OCI-LY7 (cell line): ENCODE results near the gene FOXO6. TPM values are rescaled to one million over a fixed set of nuclear protein-coding genes. Genes with fewer than 3 reads are reported as not detected.

ENCODE experiments used
- BruUV-seq: library from RNA; stranded (reverse); fragments of 400-500 nt; replicated peaks from 2 replicates; lab custom pipeline; 2021; lab: Mats Ljungman, UMichigan
- CTCF ChIA-PET: fragments of 300-600 bp; sonication (Branson Sonifier 250); formaldehyde crosslinking; loops from one replicate; lab custom pipeline; 2022; ENCODE audit warnings: antibody characterized with exemption; ENCODE audit not compliant: unreplicated experiment; lab: Charles Lee
- POLR2A ChIA-PET: fragments of 300-600 bp; sonication (Branson Sonifier 250); formaldehyde crosslinking; loops from one replicate; lab custom pipeline; 2022; ENCODE audit warnings: antibody characterized with exemption; lab: Charles Lee
- DNase-seq: peaks from one replicate; pipeline ENCODE4 v3.0.0-alpha.2; 2015; ENCODE audit warnings: low spot score
- H2AFZ ChIP-seq: fragments of 200-600 bp; sonication (generic), shearing (Covaris generic); 2 replicates; pipeline ENCODE4 v1.6.1; 2014; ENCODE audit warnings: mild to moderate bottlenecking, antibody characterized with exemption, low read length, moderate library complexity
- H3K27ac ChIP-seq: fragments of 200-600 bp; sonication (generic); 2 replicates; pipeline ENCODE4 v1.5.1; 2014; ENCODE audit warnings: mixed run types, low read depth, mild to moderate bottlenecking, moderate library complexity, low read length, inconsistent platforms; ENCODE audit not compliant: poor library complexity, severe bottlenecking
- H3K36me3 ChIP-seq: fragments of 200-600 bp; sonication (generic); 2 replicates; pipeline ENCODE4 v1.6.1; 2014; ENCODE audit warnings: mild to moderate bottlenecking, antibody characterized with exemption, low read length, moderate library complexity, mixed read lengths; ENCODE audit not compliant: insufficient read depth
- H3K4me1 ChIP-seq: fragments of 200-600 bp; sonication (generic); 2 replicates; pipeline ENCODE4 v1.5.1; 2014; ENCODE audit warnings: mild to moderate bottlenecking, low read length; ENCODE audit not compliant: insufficient read depth, poor library complexity, severe bottlenecking
- H3K4me2 ChIP-seq: fragments of 200-600 bp; sonication (generic); 2 replicates; pipeline ENCODE4 v1.6.1; 2014; ENCODE audit warnings: mild to moderate bottlenecking, low read length
- H3K4me3 ChIP-seq: fragments of 200-600 bp; sonication (generic); 2 replicates; pipeline ENCODE4 v1.5.1; 2014; ENCODE audit warnings: mild to moderate bottlenecking, low read depth, low read length; ENCODE audit not compliant: poor library complexity, severe bottlenecking
- H3K79me2 ChIP-seq: fragments of 200-600 bp; sonication (generic); 2 replicates; pipeline ENCODE4 v1.6.1; 2016; ENCODE audit warnings: low read depth, mild to moderate bottlenecking, low read length, moderate library complexity, mixed read lengths; ENCODE audit not compliant: insufficient read depth
- H3K9me2 ChIP-seq: fragments of 200-600 bp; sonication (generic); 2 replicates; pipeline ENCODE4 v1.6.1; 2016; ENCODE audit warnings: mild to moderate bottlenecking, low read length, mixed read lengths; ENCODE audit not compliant: insufficient read depth
- H3K9me3 ChIP-seq: fragments of 200-600 bp; sonication (generic); 2 replicates; pipeline ENCODE4 v1.6.1; 2014; ENCODE audit warnings: mild to moderate bottlenecking, mixed run types, low read length, mixed read lengths
- H4K20me1 ChIP-seq: fragments of 200-600 bp; sonication (generic); 2 replicates; pipeline ENCODE4 v1.6.1; 2014; ENCODE audit warnings: mild to moderate bottlenecking, antibody characterized with exemption, low read length, moderate library complexity, mixed read lengths; ENCODE audit not compliant: insufficient read depth
- EZH2phosphoT487 ChIP-seq: fragments of 200-600 bp; sonication (generic); IDR thresholded peaks from 2 replicates; pipeline ENCODE4 v1.6.1; 2018; ENCODE audit warnings: low read depth, borderline replicate concordance, mild to moderate bottlenecking, mixed run types, antibody characterized with exemption, low read length, moderate library complexity, mixed read lengths
- intact Hi-C: fragments of 100-400 bp; cut with micrococcal nuclease; formaldehyde crosslinking; loops from one replicate; pipeline ENCODE4 v1.10.0; 2022; ENCODE audit not compliant: unreplicated experiment
- total RNA-seq, 2 experiments: library from RNA; depleted of rRNA in 1 of 2; stranded (reverse); fragments of >200 nt in 1 of 2; shearing (Covaris generic) in 1 of 2; gene quantifications; 2 replicates each; pipeline ENCODE4 v1.2.3, GENCODE V29; 2014 to 2022
- TF ChIP-seq, protein P1 (sequence below): fragments of 200-600 bp; sonication (generic); conservative IDR thresholded peaks from 2 replicates; pipeline ENCODE4 v1.5.1; 2014; ENCODE audit warnings: mild to moderate bottlenecking, antibody characterized with exemption, low read length, moderate library complexity, mixed read lengths

FOXO6 gene
- total RNA-seq, 2 experiments from 2014 or later = not detected

DNA sequence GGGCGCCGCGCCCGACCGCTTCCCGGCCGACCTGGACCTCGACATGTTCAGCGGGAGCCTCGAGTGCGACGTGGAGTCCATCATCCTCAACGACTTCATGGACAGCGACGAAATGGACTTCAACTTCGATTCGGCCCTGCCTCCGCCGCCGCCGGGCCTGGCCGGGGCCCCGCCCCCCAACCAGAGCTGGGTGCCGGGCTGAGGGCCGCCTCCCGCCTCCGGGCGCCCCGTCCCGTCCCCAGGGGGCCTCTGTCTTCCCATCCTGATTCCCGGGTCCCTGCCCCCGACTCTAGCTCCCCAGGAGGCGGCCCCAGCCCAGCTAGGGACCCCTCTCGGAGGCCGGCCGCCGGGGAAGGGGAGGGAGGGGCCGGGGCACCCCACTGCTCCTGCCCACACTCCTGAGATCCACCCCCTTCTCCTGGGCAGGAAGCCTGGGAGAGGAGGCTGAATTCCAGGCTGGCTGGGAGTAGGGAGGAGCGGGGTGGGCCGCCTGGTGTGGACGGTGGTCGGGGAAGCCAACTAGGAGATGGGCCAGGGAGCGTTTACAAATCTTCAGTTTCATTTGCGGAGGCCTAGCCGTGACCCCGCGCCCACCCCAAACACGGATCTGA is 21.4 kb downstream of the FOXO6 start:
- no peaks in the 10 kb centered on the region for H3K36me3 ChIP-seq
- TF ChIP-seq, protein P1, sequence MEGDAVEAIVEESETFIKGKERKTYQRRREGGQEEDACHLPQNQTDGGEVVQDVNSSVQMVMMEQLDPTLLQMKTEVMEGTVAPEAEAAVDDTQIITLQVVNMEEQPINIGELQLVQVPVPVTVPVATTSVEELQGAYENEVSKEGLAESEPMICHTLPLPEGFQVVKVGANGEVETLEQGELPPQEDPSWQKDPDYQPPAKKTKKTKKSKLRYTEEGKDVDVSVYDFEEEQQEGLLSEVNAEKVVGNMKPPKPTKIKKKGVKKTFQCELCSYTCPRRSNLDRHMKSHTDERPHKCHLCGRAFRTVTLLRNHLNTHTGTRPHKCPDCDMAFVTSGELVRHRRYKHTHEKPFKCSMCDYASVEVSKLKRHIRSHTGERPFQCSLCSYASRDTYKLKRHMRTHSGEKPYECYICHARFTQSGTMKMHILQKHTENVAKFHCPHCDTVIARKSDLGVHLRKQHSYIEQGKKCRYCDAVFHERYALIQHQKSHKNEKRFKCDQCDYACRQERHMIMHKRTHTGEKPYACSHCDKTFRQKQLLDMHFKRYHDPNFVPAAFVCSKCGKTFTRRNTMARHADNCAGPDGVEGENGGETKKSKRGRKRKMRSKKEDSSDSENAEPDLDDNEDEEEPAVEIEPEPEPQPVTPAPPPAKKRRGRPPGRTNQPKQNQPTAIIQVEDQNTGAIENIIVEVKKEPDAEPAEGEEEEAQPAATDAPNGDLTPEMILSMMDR = no peak
- TF ChIP-seq EZH2phosphoT487 = no peak
- H3K9me3 ChIP-seq = no peaks in the 10 kb centered on the region
- intact Hi-C loops = no loop called here
- no peak overlapping the region for H3K27ac ChIP-seq
- H4K20me1 ChIP-seq = no peaks in the 10 kb centered on the region
- H3K4me2 ChIP-seq = no peak overlapping the region
- no peaks in the 10 kb centered on the region for H3K9me2 ChIP-seq
- CTCF ChIA-PET = no interaction called here
- no peak overlapping the region for H2AFZ ChIP-seq
- DNase-seq = no peak
- H3K4me3 ChIP-seq = no peak overlapping the region
- no TSS peak for BruUV-seq
- peaks cover 9% of the 10 kb centered on the region for H3K4me1 ChIP-seq
- H3K79me2 ChIP-seq = no peaks in the 10 kb centered on the region
- POLR2A ChIA-PET = no interaction called here

DNA sequence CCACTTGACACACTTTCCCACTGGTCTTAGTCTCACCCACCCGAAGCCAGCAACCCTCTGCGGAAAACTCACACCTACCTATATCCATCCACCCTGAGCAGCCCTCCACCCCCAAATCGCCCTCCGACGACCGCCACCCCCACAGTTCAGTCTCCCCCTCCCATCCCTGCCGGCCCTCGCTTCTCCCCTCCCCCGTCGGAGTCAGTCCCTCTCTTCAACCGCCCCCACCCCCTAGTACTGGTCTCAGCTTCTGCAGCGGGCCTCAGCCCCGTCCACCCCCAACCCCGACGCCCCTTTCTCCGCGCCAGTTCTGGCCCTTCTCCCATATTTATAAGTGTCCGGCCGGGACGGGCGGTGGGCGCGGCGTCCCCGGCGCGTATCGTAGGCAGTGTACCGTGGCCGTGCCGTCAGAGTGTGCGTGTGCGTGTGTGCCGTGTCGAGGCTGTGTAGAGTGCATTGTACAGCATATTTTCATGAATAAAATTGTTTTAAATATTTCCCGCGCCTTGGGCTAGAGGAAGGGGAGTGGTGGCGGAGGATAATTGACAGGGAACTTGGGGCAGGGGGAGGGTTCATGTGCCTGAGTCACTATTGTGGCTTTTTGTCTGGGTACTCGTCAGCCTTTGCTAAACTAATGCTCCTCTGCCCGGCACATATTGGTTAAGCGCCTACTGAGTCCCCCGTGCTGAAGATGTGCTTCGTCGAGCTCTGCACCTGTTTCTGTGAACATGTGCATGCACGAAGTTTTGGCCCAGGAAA is 22.0 kb downstream of the FOXO6 start:
- Histone ChIP-seq H3K9me3 (no peaks in the 10 kb centered on the region), H3K4me1 (peaks cover 9% of the 10 kb centered on the region), H3K27ac (no peak overlapping the region), H3K79me2 (no peaks in the 10 kb centered on the region), H3K4me3 (no peak overlapping the region), H4K20me1 (no peaks in the 10 kb centered on the region), H3K4me2 (no peak overlapping the region), H3K9me2 (no peaks in the 10 kb centered on the region), H2AFZ (no peak overlapping the region), H3K36me3 (no peaks in the 10 kb centered on the region)
- CTCF ChIA-PET = no interaction called here
- no peak for DNase-seq
- intact Hi-C loops = no loop called here
- no peak for TF ChIP-seq EZH2phosphoT487
- TF ChIP-seq, protein P1 = no peak
- POLR2A ChIA-PET = no interaction called here
- BruUV-seq = no TSS peak

GRCh38 chr1:41384579-41384978 is 23.3 kb downstream of the FOXO6 start:
- BruUV-seq = no TSS peak
- Histone ChIP-seq H4K20me1 (no peaks in the 10 kb centered on the region), H3K4me3 (no peak overlapping the region), H2AFZ (no peak overlapping the region), H3K27ac (no peak overlapping the region), H3K36me3 (no peaks in the 10 kb centered on the region), H3K4me1 (peaks cover 3% of the 10 kb centered on the region), H3K79me2 (no peaks in the 10 kb centered on the region), H3K9me3 (no peaks in the 10 kb centered on the region), H3K4me2 (no peak overlapping the region), H3K9me2 (no peaks in the 10 kb centered on the region)
- ChIA-PET POLR2A (no interaction called here), CTCF (no interaction called here)
- no peak for DNase-seq
- TF ChIP-seq, protein P1 = no peak
- TF ChIP-seq EZH2phosphoT487 = no peak
- intact Hi-C loops = no loop called here
